Hematopoietic multipotent progenitor cell treated with erythropoietin and hydrocortisone succinate and interleukin-3 and kit ligand, for 17 days (in vitro differentiated cells): ENCODE results near the gene TTC17.

ENCODE experiments used
- DNase-seq: peaks from one replicate; pipeline ENCODE4 v3.0.0-alpha.2; 2015; ENCODE audit warnings: low spot score

TTC17 gene

GRCh38 chr11:43537833-43538615 is 179.3 kb downstream of the TTC17 start:
- DNase-seq, result no peak

- DNase-seq, result no peak
These were observed 183.3 kb downstream of the TTC17 start for GRCh38 chr11:43541993-43542392.

GRCh38 chr11:43542750-43543712 is 184.3 kb downstream of the TTC17 start:
- no peak for DNase-seq
